Mucosa of stomach (tissue), 1 donor: ENCODE data around the gene GRID1.
"Not testable (repeated sequence)": the region's sequence is repeated elsewhere in the genome, so short reads cannot be mapped to it uniquely, and the experiment has no call there.

Experiments used
- H3K27me3 ChIP-seq: one replicate; pipeline ENCODE4 v1.7.0; 2013; ENCODE audit warnings: mild to moderate bottlenecking, low read length; ENCODE audit not compliant: control insufficient read depth, insufficient read depth
- H3K36me3 ChIP-seq: one replicate; pipeline ENCODE4 v1.7.0; 2013; ENCODE audit warnings: low read length; ENCODE audit not compliant: control insufficient read depth, insufficient read depth
- H3K4me1 ChIP-seq: one replicate; pipeline ENCODE4 v1.7.0; 2013; ENCODE audit warnings: mild to moderate bottlenecking, low read length; ENCODE audit not compliant: control insufficient read depth, insufficient read depth
- H3K4me3 ChIP-seq: one replicate; pipeline ENCODE4 v1.7.0; 2013; ENCODE audit warnings: low read length
- H3K9ac ChIP-seq: one replicate; pipeline ENCODE4 v1.7.0; 2013; ENCODE audit warnings: mild to moderate bottlenecking, low read length, moderate library complexity
- H3K9me3 ChIP-seq: one replicate; pipeline ENCODE4 v1.7.0; 2013; ENCODE audit warnings: mild to moderate bottlenecking, low read length, moderate library complexity; ENCODE audit not compliant: control insufficient read depth
- donor health status: Pancreatic carcinoma.

GRID1 gene

DNA sequence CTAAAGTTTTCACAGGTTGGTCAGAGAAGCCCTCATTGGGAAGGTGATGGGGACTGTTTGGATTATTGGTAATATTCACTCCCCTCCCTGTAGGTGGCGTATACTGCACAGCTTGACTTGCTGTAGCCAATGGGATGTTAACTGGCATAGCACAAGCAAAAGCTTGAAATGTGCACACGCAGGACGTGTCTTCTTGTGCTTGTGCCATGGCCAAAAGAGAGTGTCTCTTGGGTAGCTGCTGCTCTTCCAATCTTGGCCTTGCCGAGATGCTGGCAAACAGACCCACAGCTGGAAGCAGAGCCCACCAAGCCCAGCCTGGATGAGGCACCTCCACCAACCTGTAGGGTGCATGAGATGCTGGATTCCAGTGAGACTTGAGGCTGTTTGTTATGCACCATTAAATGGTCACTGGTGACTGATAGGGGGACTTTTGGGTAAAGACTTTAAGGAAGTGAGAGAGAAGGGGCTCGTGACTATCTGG is 266.0 kb downstream of the GRID1 start:
- Histone ChIP-seq H3K36me3 (no peaks in the 10 kb centered on the region), H3K4me3 (no peak overlapping the region), H3K4me1 (no peaks in the 10 kb centered on the region), H3K27me3 (no peaks in the 10 kb centered on the region), H3K9ac (no peak overlapping the region), H3K9me3 (no peaks in the 10 kb centered on the region)

DNA sequence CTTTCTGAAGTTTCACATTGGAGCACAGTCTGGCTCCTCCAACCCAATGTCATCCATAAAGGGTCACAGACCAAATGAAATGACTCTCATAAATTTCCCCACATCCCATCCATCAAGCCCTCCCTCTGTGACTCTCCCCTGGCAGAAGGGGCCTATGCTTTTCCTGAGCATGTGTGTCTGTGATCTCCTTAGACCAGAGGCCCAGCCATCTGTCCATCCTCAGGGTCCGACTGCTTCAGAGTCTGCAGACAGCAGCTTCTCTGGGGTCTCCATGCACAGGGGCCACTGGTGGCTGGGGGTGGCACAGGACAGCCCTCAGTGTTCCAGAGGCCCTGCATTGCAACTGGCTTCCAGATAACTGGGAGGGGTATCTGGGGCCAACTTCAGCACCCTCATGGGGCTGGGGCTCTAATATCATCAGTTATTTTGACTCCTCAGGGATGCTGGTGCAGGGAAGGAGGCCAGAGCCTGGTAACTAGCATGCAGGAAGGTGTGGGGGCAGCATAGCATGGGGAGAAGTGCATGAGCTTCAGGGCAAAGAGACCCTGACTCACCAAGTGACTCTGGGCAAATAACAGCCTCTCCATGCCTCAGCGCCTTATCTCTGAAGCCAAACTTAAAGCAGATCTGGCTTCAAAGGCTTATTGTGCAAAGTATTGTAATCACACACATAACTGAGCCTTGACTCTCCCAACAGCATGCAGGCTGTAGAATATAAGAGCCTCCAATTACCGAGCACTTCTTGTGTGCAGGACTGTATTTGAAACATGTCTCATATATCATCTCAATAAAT is 266.9 kb downstream of the GRID1 start:
- Histone ChIP-seq H3K4me3 (no peak overlapping the region), H3K9me3 (no peaks in the 10 kb centered on the region), H3K27me3 (no peaks in the 10 kb centered on the region), H3K4me1 (no peaks in the 10 kb centered on the region), H3K9ac (no peak overlapping the region), H3K36me3 (no peaks in the 10 kb centered on the region)

DNA sequence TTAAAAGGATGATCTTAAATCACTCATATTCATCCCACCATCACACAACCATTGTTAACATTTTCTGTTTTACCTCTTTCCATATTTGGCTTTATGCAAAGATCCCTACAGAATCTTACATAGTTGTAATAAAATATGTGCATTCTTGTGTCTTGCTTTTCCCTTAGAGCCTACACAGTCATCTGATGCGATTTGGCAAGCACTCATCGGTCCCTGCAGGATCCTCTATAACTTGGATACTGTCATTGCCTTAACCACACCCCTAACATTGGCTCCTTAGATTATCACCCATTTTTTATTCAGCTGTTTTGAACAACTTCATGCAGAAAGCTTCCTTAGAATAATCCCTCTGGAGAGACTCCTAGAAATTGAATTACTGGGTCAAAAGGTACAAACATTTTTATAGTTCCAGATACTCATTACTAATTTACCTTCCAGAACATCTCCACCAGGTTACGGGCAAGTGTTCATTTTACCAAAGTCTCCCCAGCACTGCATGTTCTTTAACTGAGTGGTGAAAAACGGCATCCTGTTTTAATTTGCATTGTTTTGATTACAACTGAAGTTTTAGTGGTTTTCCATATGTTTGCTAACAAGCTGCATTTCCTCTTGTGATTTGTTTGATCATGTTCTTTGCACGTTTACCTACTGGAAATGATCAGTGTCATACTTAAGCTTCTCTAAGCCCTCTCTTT is 268.3 kb downstream of the GRID1 start:
- H3K9ac ChIP-seq, result no peak overlapping the region
- H3K4me3 ChIP-seq, result no peak overlapping the region
- no peaks in the 10 kb centered on the region for H3K27me3 ChIP-seq
- no peaks in the 10 kb centered on the region for H3K36me3 ChIP-seq
- H3K9me3 ChIP-seq, result no peaks in the 10 kb centered on the region
- no peaks in the 10 kb centered on the region for H3K4me1 ChIP-seq

GRCh38 chr10:86095061-86095460 is 271.5 kb downstream of the GRID1 start:
- not testable (repeated sequence) for H3K4me1 ChIP-seq, H3K36me3 ChIP-seq, H3K9me3 ChIP-seq, H3K27me3 ChIP-seq, H3K9ac ChIP-seq, H3K4me3 ChIP-seq

DNA sequence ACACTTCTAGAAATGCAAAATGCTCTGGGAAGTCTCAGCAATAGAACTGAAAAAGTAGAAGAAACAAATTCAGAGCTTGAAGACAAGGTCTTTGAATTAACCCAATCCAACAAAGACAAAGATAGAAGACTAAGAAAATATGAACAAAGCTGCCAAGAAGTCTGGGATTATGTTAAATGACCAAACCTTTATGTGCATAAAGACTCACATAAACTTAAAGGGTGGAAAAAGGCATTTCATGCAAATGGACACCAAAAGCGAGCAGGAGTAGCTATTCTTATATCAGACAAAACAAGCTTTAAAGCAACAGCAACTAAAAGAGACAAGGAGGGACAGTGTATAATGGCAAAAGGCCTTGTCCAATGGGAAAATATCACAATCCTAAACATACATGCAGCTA is 274.3 kb downstream of the GRID1 start:
- not testable (repeated sequence) for H3K27me3 ChIP-seq, H3K4me1 ChIP-seq, H3K9me3 ChIP-seq, H3K36me3 ChIP-seq, H3K4me3 ChIP-seq, H3K9ac ChIP-seq

DNA sequence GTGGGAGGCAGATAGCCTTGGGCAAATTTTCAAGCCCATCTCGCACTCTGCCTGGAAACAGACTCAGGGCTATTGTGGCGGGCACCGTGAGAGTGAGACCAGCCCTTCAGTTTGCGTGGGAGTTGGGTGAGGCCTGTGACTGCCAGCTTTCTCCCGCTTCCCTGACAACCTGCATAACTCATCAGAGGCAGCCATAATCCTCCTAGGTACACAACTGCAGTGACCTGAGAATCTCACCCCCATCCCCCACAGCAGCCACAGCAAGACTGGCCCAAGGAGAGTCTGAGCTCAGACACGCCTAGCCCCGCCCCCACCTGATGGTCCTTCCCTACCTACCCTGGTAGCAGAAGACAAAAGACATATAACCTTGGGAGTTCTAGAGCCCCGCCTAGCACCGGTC is 275.4 kb downstream of the GRID1 start:
- H3K9me3 ChIP-seq, result no peaks in the 10 kb centered on the region
- H3K27me3 ChIP-seq, result no peaks in the 10 kb centered on the region
- H3K4me1 ChIP-seq, result no peaks in the 10 kb centered on the region
- no peak overlapping the region for H3K9ac ChIP-seq
- H3K36me3 ChIP-seq, result no peaks in the 10 kb centered on the region
- no peak overlapping the region for H3K4me3 ChIP-seq

DNA sequence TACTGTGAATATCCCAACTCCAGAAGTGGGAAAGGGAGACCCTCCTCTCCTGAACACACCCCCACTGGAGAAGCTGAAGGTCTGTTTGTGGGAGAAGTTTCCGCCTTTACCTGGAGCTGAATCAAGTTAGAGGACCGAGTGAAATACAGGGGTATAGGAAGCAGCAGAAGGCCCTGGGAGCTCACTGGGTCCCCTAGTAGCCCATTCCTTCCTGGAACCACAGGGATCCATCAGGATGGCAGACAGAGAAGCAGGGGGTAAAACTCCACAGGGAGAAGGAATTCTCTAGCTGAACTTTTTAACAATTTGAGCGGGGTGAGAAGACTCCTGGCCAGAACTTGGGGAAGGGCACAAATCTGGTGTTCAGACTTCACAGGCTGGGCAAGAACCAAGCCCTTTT is 275.8 kb downstream of the GRID1 start:
- Histone ChIP-seq H3K4me1 (no peaks in the 10 kb centered on the region), H3K36me3 (no peaks in the 10 kb centered on the region), H3K9me3 (no peaks in the 10 kb centered on the region), H3K9ac (no peak overlapping the region), H3K27me3 (no peaks in the 10 kb centered on the region), H3K4me3 (no peak overlapping the region)

GRCh38 chr10:86087716-86088115 is 278.9 kb downstream of the GRID1 start:
- Histone ChIP-seq H3K4me3 (no peak overlapping the region), H3K27me3 (no peaks in the 10 kb centered on the region), H3K36me3 (no peaks in the 10 kb centered on the region), H3K9ac (no peak overlapping the region), H3K4me1 (no peaks in the 10 kb centered on the region), H3K9me3 (no peaks in the 10 kb centered on the region)

DNA sequence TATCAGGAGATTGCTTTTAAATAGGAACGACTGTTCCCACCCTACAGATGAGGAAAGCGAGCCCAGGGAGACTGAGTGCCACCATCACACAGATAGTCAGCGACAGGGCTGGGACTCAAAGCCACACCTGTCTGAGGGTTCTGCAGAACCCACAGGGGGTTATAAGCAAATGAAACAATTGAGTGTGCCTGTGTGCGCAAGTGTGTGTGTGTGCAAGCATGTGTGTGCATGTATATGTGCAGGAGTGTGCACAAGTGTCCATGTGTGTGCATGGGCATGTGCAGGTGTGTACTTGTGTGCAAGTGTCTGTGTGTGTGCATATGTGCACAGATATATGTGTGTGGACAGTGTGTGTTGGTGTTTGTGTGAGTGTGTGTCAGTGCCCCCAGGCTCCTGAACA is 280.2 kb downstream of the GRID1 start:
- no peaks in the 10 kb centered on the region for H3K9me3 ChIP-seq
- no peak overlapping the region for H3K9ac ChIP-seq
- H3K27me3 ChIP-seq, result no peaks in the 10 kb centered on the region
- no peaks in the 10 kb centered on the region for H3K36me3 ChIP-seq
- H3K4me3 ChIP-seq, result no peak overlapping the region
- H3K4me1 ChIP-seq, result no peaks in the 10 kb centered on the region

- no peak overlapping the region for H3K9ac ChIP-seq
- no peaks in the 10 kb centered on the region for H3K9me3 ChIP-seq
- no peak overlapping the region for H3K4me3 ChIP-seq
- no peaks in the 10 kb centered on the region for H3K4me1 ChIP-seq
- no peaks in the 10 kb centered on the region for H3K27me3 ChIP-seq
- no peaks in the 10 kb centered on the region for H3K36me3 ChIP-seq
Observed at GRCh38 chr10:86085686-86086085, 280.9 kb downstream of the GRID1 start.

- no peaks in the 10 kb centered on the region for H3K27me3 ChIP-seq
- no peaks in the 10 kb centered on the region for H3K4me1 ChIP-seq
- H3K4me3 ChIP-seq, result no peak overlapping the region
- H3K36me3 ChIP-seq, result no peaks in the 10 kb centered on the region
- no peak overlapping the region for H3K9ac ChIP-seq
- no peaks in the 10 kb centered on the region for H3K9me3 ChIP-seq
Observed at GRCh38 chr10:86085136-86085535, 281.5 kb downstream of the GRID1 start.

DNA sequence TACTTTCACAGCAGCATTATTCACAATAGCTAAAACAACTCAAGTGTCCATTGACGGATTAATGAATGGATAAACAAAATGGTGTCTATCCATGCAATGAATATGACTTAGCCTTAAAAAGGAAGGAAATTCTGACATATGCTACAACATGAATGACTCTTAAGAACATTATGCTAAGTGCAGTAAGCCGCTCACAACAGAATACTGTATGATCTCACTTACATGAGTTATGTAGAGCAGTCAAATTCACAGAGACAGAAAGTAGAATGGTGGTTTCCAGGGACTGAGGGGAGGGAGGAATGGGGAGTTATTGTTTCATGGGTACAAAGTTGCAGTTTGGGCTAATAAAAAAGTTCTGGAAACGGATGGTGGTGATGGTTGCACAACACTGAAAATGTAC is 282.0 kb downstream of the GRID1 start:
- no peaks in the 10 kb centered on the region for H3K27me3 ChIP-seq
- H3K4me3 ChIP-seq, result no peak overlapping the region
- H3K36me3 ChIP-seq, result no peaks in the 10 kb centered on the region
- no peaks in the 10 kb centered on the region for H3K4me1 ChIP-seq
- H3K9me3 ChIP-seq, result no peaks in the 10 kb centered on the region
- no peak overlapping the region for H3K9ac ChIP-seq
